K562 (cell line): ENCODE data around the gene CD109. TPM values are rescaled to one million over a fixed set of nuclear protein-coding genes. Genes with fewer than 3 reads are reported as not detected.

ENCODE experiments used
- ATAC-seq: fragments of 200-7000 bp; cut with Tn5 transposase; 3 replicates; pipeline ENCODE4 v1.9.1; 2020; ENCODE audit warnings: moderate library complexity
- BruUV-seq: library from RNA; stranded (reverse); fragments of 400-500 nt; replicated peaks from 2 replicates; lab custom pipeline; 2021; lab: Mats Ljungman, UMichigan
- CTCF ChIA-PET: fragments of 300-600 bp; formaldehyde crosslinking; extraction: SDS; loops from one replicate; lab custom pipeline; 2021; ENCODE audit warnings: low intra/inter-chr PET ratio; lab: Yijun Ruan, JAX
- POLR2A ChIA-PET: fragments of 300-600, 350-650 bp; sonication (Branson Sonifier 250); formaldehyde crosslinking; extraction: SDS; loops from one replicate; lab custom pipeline; 2021; ENCODE audit warnings: antibody characterized with exemption, inconsistent platforms; lab: Yijun Ruan, JAX
- DNase-seq, 4 experiments: peaks; one replicate each; pipeline versions ENCODE4 v3.0.0 to v3.0.0-alpha.2; 2011 to 2018; ENCODE audit warnings: low spot score in 3 of 4, mixed read lengths in 3 of 4; ENCODE audit errors: extremely low read depth in 1 of 4
- FAIRE-seq: peaks from 2 replicates; lab custom pipeline; 2011; peaks lifted over from hg19 to GRCh38; lab: Jason Lieb, UNC
- H2AFZ ChIP-seq: 2 replicates; pipeline ENCODE4 v1.6.0; 2011; ENCODE audit warnings: low read depth, low read length, control low read depth, inconsistent platforms
- H3K27ac ChIP-seq: fragments of 200-600 bp; 3 replicates; pipeline ENCODE4 v1.8.0; 2011; ENCODE audit warnings: low read depth, mild to moderate bottlenecking, control low read depth, inconsistent platforms, low read length, moderate library complexity, mixed read lengths; ENCODE audit errors: extremely low read depth
- H3K27me3 ChIP-seq, 2 experiments: fragments of 300-600 bp in 1 of 2; 2 replicates in 1 of 2; 3 replicates in 1 of 2; pipeline versions ENCODE4 v1.6.0 to v1.8.0; 2011; ENCODE audit warnings: inconsistent platforms in 2 of 2, low read length in 2 of 2, mild to moderate bottlenecking in 1 of 2, mixed read lengths in 1 of 2, moderate library complexity in 1 of 2; ENCODE audit not compliant: control insufficient read depth in 2 of 2, insufficient read depth in 2 of 2
- H3K36me3 ChIP-seq: fragments of 300-600 bp; 3 replicates; pipeline ENCODE4 v1.8.0; 2011; ENCODE audit warnings: mild to moderate bottlenecking, low read length, inconsistent platforms; ENCODE audit not compliant: control insufficient read depth, insufficient read depth
- H3K4me1 ChIP-seq, 2 experiments: fragments of 200-600 bp in 1 of 2; replicated peaks in 1 of 2; 2 replicates in 1 of 2; 3 replicates in 1 of 2; pipeline versions ENCODE4 v1.5.1 to v1.8.0; 2011; ENCODE audit warnings: inconsistent platforms in 2 of 2, low read length in 2 of 2, mild to moderate bottlenecking in 1 of 2, mixed read lengths in 1 of 2, moderate library complexity in 1 of 2; ENCODE audit not compliant: control insufficient read depth in 2 of 2, insufficient read depth in 2 of 2
- H3K4me2 ChIP-seq: 2 replicates; pipeline ENCODE4 v1.6.1; 2011; ENCODE audit warnings: low read length, control low read depth, inconsistent platforms, mixed read lengths; ENCODE audit not compliant: insufficient read depth
- H3K4me3 ChIP-seq: fragments of 200-600 bp; sonication (generic), shearing (Covaris generic); 2 replicates; pipeline ENCODE4 v1.5.1; 2016; ENCODE audit warnings: control low read depth, inconsistent platforms
- H3K79me2 ChIP-seq: fragments of 200-600 bp; 3 replicates; pipeline ENCODE4 v1.8.0; 2011; ENCODE audit warnings: low read length, inconsistent platforms; ENCODE audit not compliant: control insufficient read depth, insufficient read depth
- H3K9ac ChIP-seq, 2 experiments: 2 replicates each; pipeline versions ENCODE4 v1.6.0 to v1.6.1; 2011; ENCODE audit warnings: low read depth in 2 of 2, low read length in 2 of 2, control low read depth in 1 of 2, inconsistent platforms in 1 of 2, mild to moderate bottlenecking in 1 of 2, mixed read lengths in 1 of 2; ENCODE audit not compliant: insufficient read depth in 1 of 2
- H3K9me1 ChIP-seq: one replicate; pipeline ENCODE4 v1.6.0; 2011; ENCODE audit warnings: inconsistent platforms, mild to moderate bottlenecking, low read length, moderate library complexity; ENCODE audit not compliant: control insufficient read depth, insufficient read depth
- H3K9me3 ChIP-seq: replicated peaks from 2 replicates; pipeline ENCODE4 v1.5.1; 2011; ENCODE audit warnings: low read depth, low read length, inconsistent platforms; ENCODE audit not compliant: control insufficient read depth, insufficient read depth
- H4K20me1 ChIP-seq: replicated peaks from 2 replicates; pipeline ENCODE4 v1.6.1; 2011; ENCODE audit warnings: low read length, inconsistent platforms, mixed read lengths; ENCODE audit not compliant: control insufficient read depth, insufficient read depth
- ASH1L ChIP-seq: fragments of 450-650 bp; IDR thresholded peaks from 2 replicates; pipeline ENCODE4 v1.6.1; 2018; ENCODE audit warnings: borderline replicate concordance, mild to moderate bottlenecking, low read depth; ENCODE audit not compliant: partially characterized antibody
- ATF3 ChIP-seq, 2 experiments: fragments of 450-650 bp in 1 of 2; sonication (generic) in 1 of 2; formaldehyde crosslinking in 1 of 2; IDR thresholded peaks in 1 of 2; conservative IDR thresholded peaks in 1 of 2; 2 replicates each; pipeline versions ENCODE4 v1.6.1 to v1.8.1; 2016 to 2023; ENCODE audit warnings: mild to moderate bottlenecking in 2 of 2, moderate library complexity in 2 of 2, inconsistent platforms in 1 of 2, missing genetic modification reagents in 1 of 2
- CUX1 ChIP-seq: fragments of 200-800 bp; sonication (Bioruptor generic); IDR thresholded peaks from 2 replicates; pipeline ENCODE4 v1.6.1; 2016; ENCODE audit warnings: missing genetic modification characterization, missing compliant biosample characterization
- FOSL1 ChIP-seq: fragments of 200-800 bp; sonication (Bioruptor generic); conservative IDR thresholded peaks from 2 replicates; pipeline ENCODE4 v1.6.1; 2016; ENCODE audit warnings: missing genetic modification characterization, missing compliant biosample characterization
- JUN ChIP-seq, 2 experiments: sonication (generic) in 1 of 2; formaldehyde crosslinking in 1 of 2; IDR thresholded peaks; 2 replicates each; pipeline versions ENCODE4 v1.6.1 to v1.8.0; 2012 to 2022; ENCODE audit warnings: borderline replicate concordance in 2 of 2, mild to moderate bottlenecking in 2 of 2, improper control_type of control experiment in 1 of 2, low read depth in 1 of 2, low read length in 1 of 2, missing genetic modification reagents in 1 of 2
- NFATC3 ChIP-seq: fragments of 450-650 bp; IDR thresholded peaks from 2 replicates; pipeline ENCODE4 v1.6.1; 2017; ENCODE audit warnings: mild to moderate bottlenecking
- USF2 ChIP-seq: sonication (generic); formaldehyde crosslinking; IDR thresholded peaks from 2 replicates; pipeline ENCODE4 v1.5.0; 2020; ENCODE audit warnings: missing genetic modification reagents
- WGBS: fragments of 100-300 bp; shearing (Covaris generic); methylation state at CpG from one replicate; pipeline ENCODE4 v1.1.6; 2016; ENCODE audit warnings: low coverage, mixed read lengths; ENCODE audit not compliant: insufficient coverage; ENCODE audit errors: missing lambda C conversion rate; 5-methylcytosine and 5-hydroxymethylcytosine counted together
- in situ Hi-C: fragments of 300-500 bp; cut with MboI; formaldehyde crosslinking; loops from 4 replicates; pipeline ENCODE4 v1.15.0; 2018; ENCODE audit warnings: inconsistent platforms, mixed read lengths
- intact Hi-C: fragments of 100-400 bp; cut with micrococcal nuclease; formaldehyde crosslinking; loops from 2 replicates; pipeline ENCODE4 v1.14.2; 2022
- polyA plus RNA-seq, 8 experiments: library from polyadenylated mRNA; depleted of rRNA in 4 of 8; stranded (reverse) in 5 of 8; unstranded in 3 of 8; fragments of >200 nt; fragmentation: Nextera tagmentation in 2 of 8; fragmentation: Illumina TruSeq in 1 of 8; extraction: Ambion mirVana in 2 of 8; extraction: Trizol in 1 of 8; gene quantifications; 2 replicates each; pipeline versions ENCODE4 v1.2.1 to v1.2.3, GENCODE V29; 2011 to 2014; ENCODE audit warnings: inconsistent platforms in 1 of 8, missing spikeins in 1 of 8
- total RNA-seq, 7 experiments: library from RNA; depleted of rRNA in 6 of 7; stranded (reverse); fragments of >200 nt in 6 of 7; fragmentation: Illumina TruSeq in 2 of 7; extraction: Trizol in 2 of 7; gene quantifications; 2 replicates each; pipeline versions ENCODE4 v1.2.1 to v1.2.3, GENCODE V29; 2011 to 2021; ENCODE audit warnings: low replicate concordance in 1 of 7

CD109 gene
- total and polyA plus RNA-seq, 9 of the 15 experiments (the other 6 are each of a cell fraction or from before 2014, with no cell fraction given), result under 0.01 to 0.22 (median 0.11) TPM

- H2AFZ ChIP-seq, result no peak overlapping the region
- no peak overlapping the region for H3K9ac ChIP-seq
- H3K4me3 ChIP-seq, result no peak overlapping the region
- no peaks in the 10 kb centered on the region for H3K79me2 ChIP-seq
- POLR2A ChIA-PET, result no interaction called here
- H3K27ac ChIP-seq, result no peak overlapping the region
- H3K9me3 ChIP-seq, result no peaks in the 10 kb centered on the region
- ATAC-seq (peak; percentile 63), FAIRE-seq (no peak), DNase-seq (peak in 2 of 4 experiments; percentile 15 to 28)
- no peaks in the 10 kb centered on the region for H3K9me1 ChIP-seq
- no peak overlapping the region; the same call in 1 of the 2 replicates for H3K4me2 ChIP-seq
- no TSS peak for BruUV-seq
- CTCF ChIA-PET, result no interaction called here
- no peaks in the 10 kb centered on the region for H3K36me3 ChIP-seq
- H4K20me1 ChIP-seq, result no peaks in the 10 kb centered on the region
- intact Hi-C loops (no loop called here), in situ Hi-C loops (no loop called here)
- no peaks in the 10 kb centered on the region for H3K4me1 ChIP-seq
- WGBS, result 3% methylated on average over 8 of the region's 8 CpGs
- peaks cover 0 to 5% of the 10 kb centered on the region in 2 experiments; a peak in 2 of 5 replicates for H3K27me3 ChIP-seq
- TF ChIP-seq JUN (IDR thresholded peaks at IDR 0.05; ENCODE audit: borderline replicate concordance, low read depth, low read length) (peak; percentile 62; the same call in 1 of the 2 replicates), JUN (CRISPR knock-in tag; IDR thresholded peaks at IDR 0.05; ENCODE audit: borderline replicate concordance) (no peak), FOSL1 (tag) (peak; percentile 98), ASH1L (no peak), USF2 (CRISPR knock-in tag) (no peak), ATF3 (IDR thresholded peaks at IDR 0.05) (peak; percentile 85), ATF3 (CRISPR knock-in tag; conservative IDR thresholded peaks at IDR 0.05) (no peak), CUX1 (CRISPR knock-in tag) (no peak), NFATC3 (no peak)
These were observed 8.3 kb downstream of the CD109 start for GRCh38 chr6:73704260-73704659.
